HCT116 (cell line): ENCODE measurements around the gene TENM4. TPM values are rescaled to one million over a fixed set of nuclear protein-coding genes. Genes with fewer than 3 reads are reported as not detected.

Source experiments
- ATAC-seq: fragments of 200-7000 bp; cut with Tn5 transposase; 2 replicates; pipeline ENCODE4 v1.9.1; 2020; ENCODE audit warnings: mild to moderate bottlenecking, moderate library complexity
- BruUV-seq: library from RNA; stranded (reverse); fragments of 400-500 nt; replicated peaks from 2 replicates; lab custom pipeline; 2021; lab: Mats Ljungman, UMichigan
- CTCF ChIA-PET: fragments of 300-600 bp; sonication (Branson Sonifier 250); formaldehyde crosslinking; loops from one replicate; lab custom pipeline; 2021; ENCODE audit warnings: antibody characterized with exemption; lab: Charles Lee
- POLR2A ChIA-PET: fragments of 300-600, 350-600 bp; sonication (Branson Sonifier 250); formaldehyde crosslinking; loops from one replicate; lab custom pipeline; 2021; ENCODE audit warnings: antibody characterized with exemption; lab: Charles Lee
- RAD21 ChIA-PET, 2 experiments: fragments of 300-600 bp; sonication (Branson Sonifier 250); formaldehyde crosslinking; loops; one replicate each; lab custom pipeline; 2023; ENCODE audit warnings: low total read pairs in 2 of 2; ENCODE audit not compliant: uncharacterized antibody in 2 of 2, unreplicated experiment in 2 of 2, low non-redundant PET in 1 of 2; lab: Charles Lee
- DNase-seq: peaks from one replicate; pipeline ENCODE4 v3.0.0-alpha.2; 2010; ENCODE audit warnings: low read depth, low spot score
- H2AFZ ChIP-seq: fragments of 200-600 bp; shearing (Covaris generic), sonication (generic); 2 replicates; pipeline ENCODE4 v1.6.1; 2017; ENCODE audit warnings: low read depth, mixed run types, mixed read lengths, antibody characterized with exemption, low read length; ENCODE audit not compliant: poor library complexity, severe bottlenecking
- H3K27ac ChIP-seq: 2 replicates; pipeline ENCODE4 v1.5.1; 2012; ENCODE audit warnings: low read depth, low read length
- H3K27me3 ChIP-seq: fragments of 200-600 bp; sonication (generic); 2 replicates; pipeline ENCODE4 v1.6.1; 2016; ENCODE audit warnings: mixed run types, low read length, mixed read lengths; ENCODE audit not compliant: insufficient read depth
- H3K36me3 ChIP-seq, 2 experiments: fragments of 200-500 bp in 1 of 2; fragments of 200-600 bp in 1 of 2; sonication (Bioruptor generic) in 1 of 2; sonication (generic) in 1 of 2; 2 replicates each; pipeline versions ENCODE4 v1.5.1 to v1.6.1; 2014 to 2016; ENCODE audit warnings: low read length in 2 of 2, inconsistent platforms in 1 of 2, mixed read lengths in 1 of 2, mixed run types in 1 of 2; ENCODE audit not compliant: insufficient read depth in 2 of 2, control insufficient read depth in 1 of 2
- H3K4me1 ChIP-seq, 2 experiments: fragments of 200-600 bp in 1 of 2; sonication (generic) in 1 of 2; 2 replicates each; pipeline versions ENCODE4 v1.5.1 to v1.6.1; 2012 to 2017; ENCODE audit warnings: low read length in 2 of 2, inconsistent platforms in 1 of 2, mild to moderate bottlenecking in 1 of 2, mixed read lengths in 1 of 2, mixed run types in 1 of 2, moderate library complexity in 1 of 2; ENCODE audit not compliant: insufficient read depth in 2 of 2, control insufficient read depth in 1 of 2
- H3K4me2 ChIP-seq: fragments of 200-600 bp; sonication (generic); 2 replicates; pipeline ENCODE4 v1.6.1; 2017; ENCODE audit warnings: mixed run types, low read length, mixed read lengths
- H3K4me3 ChIP-seq, 2 experiments: fragments of 200-600 bp in 1 of 2; sonication (generic) in 1 of 2; replicated peaks in 1 of 2; 2 replicates each; pipeline ENCODE4 v1.5.1; 2011 to 2016; ENCODE audit warnings: low read length in 2 of 2, control low read depth in 1 of 2, low read depth in 1 of 2, mild to moderate bottlenecking in 1 of 2, mixed read lengths in 1 of 2, mixed run types in 1 of 2
- H3K79me2 ChIP-seq: fragments of 200-600 bp; sonication (generic); 2 replicates; pipeline ENCODE4 v1.6.1; 2017; ENCODE audit warnings: mild to moderate bottlenecking, mixed run types, low read length, moderate library complexity, mixed read lengths; ENCODE audit not compliant: insufficient read depth
- H3K9ac ChIP-seq: fragments of 200-600 bp; sonication (generic); 2 replicates; pipeline ENCODE4 v1.6.1; 2016; ENCODE audit warnings: low read length, mixed read lengths
- H3K9me2 ChIP-seq: fragments of 200-600 bp; sonication (generic), shearing (Covaris generic); 2 replicates; pipeline ENCODE4 v1.6.1; 2017; ENCODE audit warnings: mixed run types, mild to moderate bottlenecking, moderate library complexity; ENCODE audit not compliant: insufficient read depth
- H3K9me3 ChIP-seq, 2 experiments: fragments of 200-500 bp in 1 of 2; fragments of 200-600 bp in 1 of 2; sonication (Bioruptor generic) in 1 of 2; sonication (generic) in 1 of 2; 2 replicates each; pipeline ENCODE4 v1.6.1; 2014 to 2017; ENCODE audit warnings: low read length in 2 of 2, mixed read lengths in 2 of 2, inconsistent platforms in 1 of 2, low read depth in 1 of 2, mild to moderate bottlenecking in 1 of 2, mixed run types in 1 of 2, moderate library complexity in 1 of 2; ENCODE audit not compliant: control insufficient read depth in 1 of 2, insufficient read depth in 1 of 2
- H4K20me1 ChIP-seq: fragments of 200-600 bp; sonication (generic), shearing (Covaris generic); 2 replicates; pipeline ENCODE4 v1.6.1; 2017; ENCODE audit warnings: mixed run types, mild to moderate bottlenecking, moderate library complexity; ENCODE audit not compliant: insufficient read depth
- CEBPB ChIP-seq: IDR thresholded peaks from 2 replicates; pipeline ENCODE4 v1.6.1; 2012; ENCODE audit warnings: low read depth
- EGR1 ChIP-seq: IDR thresholded peaks from 2 replicates; pipeline ENCODE4 v1.6.1; 2012; ENCODE audit warnings: low read depth
- ELF1 ChIP-seq: IDR thresholded peaks from 2 replicates; pipeline ENCODE4 v1.6.1; 2012; ENCODE audit warnings: low read depth, borderline replicate concordance
- EZH2 ChIP-seq: fragments of 200-600 bp; sonication (generic); IDR thresholded peaks from 2 replicates; pipeline ENCODE4 v1.6.1; 2017; ENCODE audit warnings: antibody characterized with exemption, mixed run types
- FOSL1 ChIP-seq: IDR thresholded peaks from 2 replicates; pipeline ENCODE4 v1.6.1; 2012; ENCODE audit warnings: low read depth
- RAD21 ChIP-seq: IDR thresholded peaks from 2 replicates; pipeline ENCODE4 v1.6.1; 2012; ENCODE audit warnings: low read depth, mild to moderate bottlenecking
- SIN3A ChIP-seq: IDR thresholded peaks from 2 replicates; pipeline ENCODE4 v1.6.1; 2012; ENCODE audit warnings: low read depth
- SP1 ChIP-seq: IDR thresholded peaks from 2 replicates; pipeline ENCODE4 v1.6.1; 2012; ENCODE audit warnings: low read depth
- TCF7L2 ChIP-seq: IDR thresholded peaks from 2 replicates; pipeline ENCODE4 v1.7.0; 2011; ENCODE audit warnings: borderline replicate concordance, inconsistent platforms; ENCODE audit not compliant: insufficient read depth, insufficient read length; ENCODE audit errors: extremely low read depth
- intact Hi-C: fragments of 100-400 bp; cut with micrococcal nuclease; formaldehyde crosslinking; loops from 2 replicates; pipeline ENCODE4 v1.10.0; 2022
- total RNA-seq: library from RNA; stranded (reverse); gene quantifications from one replicate; pipeline ENCODE4 v1.2.1, GENCODE V29; 2021; ENCODE audit not compliant: unreplicated experiment
- TF ChIP-seq, protein P1 (sequence below): IDR thresholded peaks from 2 replicates; pipeline ENCODE4 v1.6.1; 2011; ENCODE audit warnings: mild to moderate bottlenecking, low read length, moderate library complexity; ENCODE audit not compliant: insufficient replicate concordance; ENCODE audit errors: extremely low read depth
- TF ChIP-seq, protein P2 (sequence below): IDR thresholded peaks from 2 replicates; pipeline ENCODE4 v1.6.1; 2012; ENCODE audit warnings: low read depth
- TF ChIP-seq, protein P3 (sequence below): IDR thresholded peaks from 2 replicates; pipeline ENCODE4 v1.6.1; 2012
- TF ChIP-seq, protein P4 (sequence below), 3 experiments: fragments of 200-600 bp in 1 of 3; sonication (generic) in 1 of 3; IDR thresholded peaks in 2 of 3; conservative IDR thresholded peaks in 1 of 3; 2 replicates each; pipeline ENCODE4 v1.5.1; 2012 to 2017; ENCODE audit warnings: low read depth in 2 of 3, low read length in 2 of 3, antibody characterized with exemption in 1 of 3, borderline replicate concordance in 1 of 3, control low read depth in 1 of 3, mild to moderate bottlenecking in 1 of 3, mixed read lengths in 1 of 3, mixed run types in 1 of 3, moderate library complexity in 1 of 3; ENCODE audit not compliant: insufficient read depth in 1 of 3

Gene TENM4
- total RNA-seq, 1 experiment from 2014 or later, result 0.05 TPM

DNA sequence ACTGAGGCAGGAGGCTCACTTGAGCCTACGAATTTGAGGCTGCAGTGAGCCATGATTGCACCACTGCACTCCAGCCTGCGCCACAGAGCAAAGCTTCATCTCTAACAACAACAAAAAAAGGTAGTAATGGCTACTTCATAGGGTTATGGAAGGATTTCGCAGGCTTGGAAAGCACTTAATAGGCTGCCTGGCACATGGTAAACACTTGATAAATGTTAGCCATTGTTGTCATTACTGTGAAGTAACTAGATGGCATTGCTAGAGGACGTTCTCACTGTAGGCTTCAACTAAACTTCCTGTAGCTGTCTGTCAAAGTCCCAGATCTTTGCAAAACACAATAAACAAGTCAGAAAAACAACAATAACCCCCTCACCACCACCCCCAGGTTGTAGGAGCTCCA lies 508.9 kb downstream of the TENM4 start:
- Histone ChIP-seq H3K27ac (no peak overlapping the region), H3K9me2 (no peaks in the 10 kb centered on the region), H3K36me3 (no peaks in the 10 kb centered on the region), H3K4me1 (no peaks in the 10 kb centered on the region), H3K4me3 (no peak overlapping the region), H3K79me2 (no peaks in the 10 kb centered on the region), H3K9me3 (no peaks in the 10 kb centered on the region), H3K4me2 (no peak overlapping the region), H4K20me1 (no peaks in the 10 kb centered on the region), H3K9ac (no peak overlapping the region), H2AFZ (no peak overlapping the region), H3K27me3 (peaks cover 46% of the 10 kb centered on the region)
- intact Hi-C loops, result no loop called here
- ChIA-PET CTCF (no interaction called here), RAD21 (no interaction called here), POLR2A (no interaction called here)
- no peak for TF ChIP-seq CEBPB
- no peak for TF ChIP-seq SP1
- TF ChIP-seq, protein P1, sequence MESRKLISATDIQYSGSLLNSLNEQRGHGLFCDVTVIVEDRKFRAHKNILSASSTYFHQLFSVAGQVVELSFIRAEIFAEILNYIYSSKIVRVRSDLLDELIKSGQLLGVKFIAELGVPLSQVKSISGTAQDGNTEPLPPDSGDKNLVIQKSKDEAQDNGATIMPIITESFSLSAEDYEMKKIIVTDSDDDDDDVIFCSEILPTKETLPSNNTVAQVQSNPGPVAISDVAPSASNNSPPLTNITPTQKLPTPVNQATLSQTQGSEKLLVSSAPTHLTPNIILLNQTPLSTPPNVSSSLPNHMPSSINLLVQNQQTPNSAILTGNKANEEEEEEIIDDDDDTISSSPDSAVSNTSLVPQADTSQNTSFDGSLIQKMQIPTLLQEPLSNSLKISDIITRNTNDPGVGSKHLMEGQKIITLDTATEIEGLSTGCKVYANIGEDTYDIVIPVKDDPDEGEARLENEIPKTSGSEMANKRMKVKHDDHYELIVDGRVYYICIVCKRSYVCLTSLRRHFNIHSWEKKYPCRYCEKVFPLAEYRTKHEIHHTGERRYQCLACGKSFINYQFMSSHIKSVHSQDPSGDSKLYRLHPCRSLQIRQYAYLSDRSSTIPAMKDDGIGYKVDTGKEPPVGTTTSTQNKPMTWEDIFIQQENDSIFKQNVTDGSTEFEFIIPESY, result no peak
- TF ChIP-seq FOSL1, result no peak
- TF ChIP-seq, protein P2, sequence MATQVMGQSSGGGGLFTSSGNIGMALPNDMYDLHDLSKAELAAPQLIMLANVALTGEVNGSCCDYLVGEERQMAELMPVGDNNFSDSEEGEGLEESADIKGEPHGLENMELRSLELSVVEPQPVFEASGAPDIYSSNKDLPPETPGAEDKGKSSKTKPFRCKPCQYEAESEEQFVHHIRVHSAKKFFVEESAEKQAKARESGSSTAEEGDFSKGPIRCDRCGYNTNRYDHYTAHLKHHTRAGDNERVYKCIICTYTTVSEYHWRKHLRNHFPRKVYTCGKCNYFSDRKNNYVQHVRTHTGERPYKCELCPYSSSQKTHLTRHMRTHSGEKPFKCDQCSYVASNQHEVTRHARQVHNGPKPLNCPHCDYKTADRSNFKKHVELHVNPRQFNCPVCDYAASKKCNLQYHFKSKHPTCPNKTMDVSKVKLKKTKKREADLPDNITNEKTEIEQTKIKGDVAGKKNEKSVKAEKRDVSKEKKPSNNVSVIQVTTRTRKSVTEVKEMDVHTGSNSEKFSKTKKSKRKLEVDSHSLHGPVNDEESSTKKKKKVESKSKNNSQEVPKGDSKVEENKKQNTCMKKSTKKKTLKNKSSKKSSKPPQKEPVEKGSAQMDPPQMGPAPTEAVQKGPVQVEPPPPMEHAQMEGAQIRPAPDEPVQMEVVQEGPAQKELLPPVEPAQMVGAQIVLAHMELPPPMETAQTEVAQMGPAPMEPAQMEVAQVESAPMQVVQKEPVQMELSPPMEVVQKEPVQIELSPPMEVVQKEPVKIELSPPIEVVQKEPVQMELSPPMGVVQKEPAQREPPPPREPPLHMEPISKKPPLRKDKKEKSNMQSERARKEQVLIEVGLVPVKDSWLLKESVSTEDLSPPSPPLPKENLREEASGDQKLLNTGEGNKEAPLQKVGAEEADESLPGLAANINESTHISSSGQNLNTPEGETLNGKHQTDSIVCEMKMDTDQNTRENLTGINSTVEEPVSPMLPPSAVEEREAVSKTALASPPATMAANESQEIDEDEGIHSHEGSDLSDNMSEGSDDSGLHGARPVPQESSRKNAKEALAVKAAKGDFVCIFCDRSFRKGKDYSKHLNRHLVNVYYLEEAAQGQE, result no peak
- no peak for TF ChIP-seq SIN3A
- TF ChIP-seq, protein P3, sequence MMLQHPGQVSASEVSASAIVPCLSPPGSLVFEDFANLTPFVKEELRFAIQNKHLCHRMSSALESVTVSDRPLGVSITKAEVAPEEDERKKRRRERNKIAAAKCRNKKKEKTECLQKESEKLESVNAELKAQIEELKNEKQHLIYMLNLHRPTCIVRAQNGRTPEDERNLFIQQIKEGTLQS, result no peak
- no peak for TF ChIP-seq ELF1
- TF ChIP-seq, protein P4, sequence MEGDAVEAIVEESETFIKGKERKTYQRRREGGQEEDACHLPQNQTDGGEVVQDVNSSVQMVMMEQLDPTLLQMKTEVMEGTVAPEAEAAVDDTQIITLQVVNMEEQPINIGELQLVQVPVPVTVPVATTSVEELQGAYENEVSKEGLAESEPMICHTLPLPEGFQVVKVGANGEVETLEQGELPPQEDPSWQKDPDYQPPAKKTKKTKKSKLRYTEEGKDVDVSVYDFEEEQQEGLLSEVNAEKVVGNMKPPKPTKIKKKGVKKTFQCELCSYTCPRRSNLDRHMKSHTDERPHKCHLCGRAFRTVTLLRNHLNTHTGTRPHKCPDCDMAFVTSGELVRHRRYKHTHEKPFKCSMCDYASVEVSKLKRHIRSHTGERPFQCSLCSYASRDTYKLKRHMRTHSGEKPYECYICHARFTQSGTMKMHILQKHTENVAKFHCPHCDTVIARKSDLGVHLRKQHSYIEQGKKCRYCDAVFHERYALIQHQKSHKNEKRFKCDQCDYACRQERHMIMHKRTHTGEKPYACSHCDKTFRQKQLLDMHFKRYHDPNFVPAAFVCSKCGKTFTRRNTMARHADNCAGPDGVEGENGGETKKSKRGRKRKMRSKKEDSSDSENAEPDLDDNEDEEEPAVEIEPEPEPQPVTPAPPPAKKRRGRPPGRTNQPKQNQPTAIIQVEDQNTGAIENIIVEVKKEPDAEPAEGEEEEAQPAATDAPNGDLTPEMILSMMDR (IDR thresholded peaks at IDR 0.05 in 2 of 3, conservative IDR thresholded peaks at IDR 0.05 in 1 of 3; ENCODE audit: borderline replicate concordance in 1 of 3, insufficient read depth in 1 of 3, low read depth in 2 of 3, low read length in 2 of 3), result no peak
- TF ChIP-seq EGR1, result no peak
- TF ChIP-seq RAD21, result no peak
- TF ChIP-seq TCF7L2, result no peak
- TF ChIP-seq EZH2, result no peak
- no TSS peak for BruUV-seq
- no peak for DNase-seq
- ATAC-seq, result no peak
